ENCODE results near the gene IL1A. TPM values are rescaled to one million over a fixed set of nuclear protein-coding genes. Genes with fewer than 3 reads are reported as not detected.
A peak's percentile ranks its signal among the peaks of the same experiment; 100 is the strongest.

IL1A gene
- total and polyA plus RNA-seq, 9 of the 15 experiments (the other 6 are each of a cell fraction or from before 2014, with no cell fraction given), result 0.03 to 0.27 (median 0.14) TPM; not detected in 2

DNA sequence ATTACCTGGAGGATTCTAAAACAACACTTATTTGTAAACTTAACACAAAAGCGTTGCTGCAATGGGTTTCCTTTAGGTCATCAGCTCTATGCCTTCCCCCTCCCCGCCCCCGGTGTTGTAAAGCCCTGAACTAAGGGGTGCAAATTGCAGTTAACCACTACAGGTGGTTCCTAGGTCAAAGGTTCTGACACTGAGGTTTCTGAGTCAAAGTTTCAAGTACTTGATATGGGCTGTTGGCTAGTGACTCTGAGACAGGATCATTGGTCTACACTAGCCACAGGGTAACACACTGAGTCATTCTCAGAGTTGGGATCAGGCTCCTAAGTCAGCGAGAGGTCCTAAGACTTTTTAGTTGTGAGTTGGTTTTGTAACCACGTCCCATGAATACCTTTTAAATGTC lies 36.8 kb upstream of the IL1A start (continued):
- no peak for TF ChIP-seq PTRF (tag; IDR thresholded peaks at IDR 0.05)
- no peak for TF ChIP-seq ZNF23 (CRISPR knock-in tag; IDR thresholded peaks at IDR 0.05)
- no peak for TF ChIP-seq TEAD4 (IDR thresholded peaks at IDR 0.05; ENCODE audit: low read length)
- no peak for TF ChIP-seq TEAD4 (CRISPR knock-in tag; IDR thresholded peaks at IDR 0.05; ENCODE audit: borderline replicate concordance)
- no peak for TF ChIP-seq HDAC3 (IDR thresholded peaks at IDR 0.05; ENCODE audit: borderline replicate concordance, partially characterized antibody)
- no peak for TF ChIP-seq KLF1 (tag; IDR thresholded peaks at IDR 0.05)
- no peak for TF ChIP-seq TAF9B (IDR thresholded peaks at IDR 0.05; ENCODE audit: partially characterized antibody)
- no peak for TF ChIP-seq ZNF41 (CRISPR knock-in tag; conservative IDR thresholded peaks at IDR 0.05)
- no peak for TF ChIP-seq ZNF24 (IDR thresholded peaks at IDR 0.05)
- TF ChIP-seq CCNT2 (IDR thresholded peaks at IDR 0.05; ENCODE audit: borderline replicate concordance, extremely low read depth, insufficient read length, low read depth, low read length), result no peak
- no peak for TF ChIP-seq SP2 (IDR thresholded peaks at IDR 0.05; ENCODE audit: extremely low read depth, low read depth, low read length, poor library complexity, severe bottlenecking)
- TF ChIP-seq MEF2A (IDR thresholded peaks at IDR 0.05; ENCODE audit: control insufficient read depth, low read depth, low read length), result no peak
- TF ChIP-seq ZNF830 (CRISPR knock-in tag; IDR thresholded peaks at IDR 0.05), result no peak
- TF ChIP-seq ZNF586 (CRISPR knock-in tag; conservative IDR thresholded peaks at IDR 0.05), result no peak
- no peak for TF ChIP-seq NCOR1 (IDR thresholded peaks at IDR 0.05)
- TF ChIP-seq, protein P1, sequence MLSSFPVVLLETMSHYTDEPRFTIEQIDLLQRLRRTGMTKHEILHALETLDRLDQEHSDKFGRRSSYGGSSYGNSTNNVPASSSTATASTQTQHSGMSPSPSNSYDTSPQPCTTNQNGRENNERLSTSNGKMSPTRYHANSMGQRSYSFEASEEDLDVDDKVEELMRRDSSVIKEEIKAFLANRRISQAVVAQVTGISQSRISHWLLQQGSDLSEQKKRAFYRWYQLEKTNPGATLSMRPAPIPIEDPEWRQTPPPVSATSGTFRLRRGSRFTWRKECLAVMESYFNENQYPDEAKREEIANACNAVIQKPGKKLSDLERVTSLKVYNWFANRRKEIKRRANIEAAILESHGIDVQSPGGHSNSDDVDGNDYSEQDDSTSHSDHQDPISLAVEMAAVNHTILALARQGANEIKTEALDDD (IDR thresholded peaks at IDR 0.05), result peak; percentile 13; the same call in 1 of the 2 replicates
- TF ChIP-seq ZNF766 (CRISPR knock-in tag; conservative IDR thresholded peaks at IDR 0.05), result no peak
- no peak for TF ChIP-seq ZFX (CRISPR knock-in tag; IDR thresholded peaks at IDR 0.05)
- TF ChIP-seq, protein P2, sequence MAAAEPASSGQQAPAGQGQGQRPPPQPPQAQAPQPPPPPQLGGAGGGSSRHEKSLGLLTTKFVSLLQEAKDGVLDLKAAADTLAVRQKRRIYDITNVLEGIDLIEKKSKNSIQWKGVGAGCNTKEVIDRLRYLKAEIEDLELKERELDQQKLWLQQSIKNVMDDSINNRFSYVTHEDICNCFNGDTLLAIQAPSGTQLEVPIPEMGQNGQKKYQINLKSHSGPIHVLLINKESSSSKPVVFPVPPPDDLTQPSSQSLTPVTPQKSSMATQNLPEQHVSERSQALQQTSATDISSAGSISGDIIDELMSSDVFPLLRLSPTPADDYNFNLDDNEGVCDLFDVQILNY (CRISPR knock-in tag; IDR thresholded peaks at IDR 0.05), result no peak
- TF ChIP-seq, protein P3, sequence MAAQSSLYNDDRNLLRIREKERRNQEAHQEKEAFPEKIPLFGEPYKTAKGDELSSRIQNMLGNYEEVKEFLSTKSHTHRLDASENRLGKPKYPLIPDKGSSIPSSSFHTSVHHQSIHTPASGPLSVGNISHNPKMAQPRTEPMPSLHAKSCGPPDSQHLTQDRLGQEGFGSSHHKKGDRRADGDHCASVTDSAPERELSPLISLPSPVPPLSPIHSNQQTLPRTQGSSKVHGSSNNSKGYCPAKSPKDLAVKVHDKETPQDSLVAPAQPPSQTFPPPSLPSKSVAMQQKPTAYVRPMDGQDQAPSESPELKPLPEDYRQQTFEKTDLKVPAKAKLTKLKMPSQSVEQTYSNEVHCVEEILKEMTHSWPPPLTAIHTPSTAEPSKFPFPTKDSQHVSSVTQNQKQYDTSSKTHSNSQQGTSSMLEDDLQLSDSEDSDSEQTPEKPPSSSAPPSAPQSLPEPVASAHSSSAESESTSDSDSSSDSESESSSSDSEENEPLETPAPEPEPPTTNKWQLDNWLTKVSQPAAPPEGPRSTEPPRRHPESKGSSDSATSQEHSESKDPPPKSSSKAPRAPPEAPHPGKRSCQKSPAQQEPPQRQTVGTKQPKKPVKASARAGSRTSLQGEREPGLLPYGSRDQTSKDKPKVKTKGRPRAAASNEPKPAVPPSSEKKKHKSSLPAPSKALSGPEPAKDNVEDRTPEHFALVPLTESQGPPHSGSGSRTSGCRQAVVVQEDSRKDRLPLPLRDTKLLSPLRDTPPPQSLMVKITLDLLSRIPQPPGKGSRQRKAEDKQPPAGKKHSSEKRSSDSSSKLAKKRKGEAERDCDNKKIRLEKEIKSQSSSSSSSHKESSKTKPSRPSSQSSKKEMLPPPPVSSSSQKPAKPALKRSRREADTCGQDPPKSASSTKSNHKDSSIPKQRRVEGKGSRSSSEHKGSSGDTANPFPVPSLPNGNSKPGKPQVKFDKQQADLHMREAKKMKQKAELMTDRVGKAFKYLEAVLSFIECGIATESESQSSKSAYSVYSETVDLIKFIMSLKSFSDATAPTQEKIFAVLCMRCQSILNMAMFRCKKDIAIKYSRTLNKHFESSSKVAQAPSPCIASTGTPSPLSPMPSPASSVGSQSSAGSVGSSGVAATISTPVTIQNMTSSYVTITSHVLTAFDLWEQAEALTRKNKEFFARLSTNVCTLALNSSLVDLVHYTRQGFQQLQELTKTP (IDR thresholded peaks at IDR 0.05; ENCODE audit: low read depth in 1 of 2, partially characterized antibody in 2 of 2), result no peak
- TF ChIP-seq NFYB (IDR thresholded peaks at IDR 0.05; ENCODE audit: extremely low read depth, insufficient read length), result no peak
- TF ChIP-seq, protein P4, sequence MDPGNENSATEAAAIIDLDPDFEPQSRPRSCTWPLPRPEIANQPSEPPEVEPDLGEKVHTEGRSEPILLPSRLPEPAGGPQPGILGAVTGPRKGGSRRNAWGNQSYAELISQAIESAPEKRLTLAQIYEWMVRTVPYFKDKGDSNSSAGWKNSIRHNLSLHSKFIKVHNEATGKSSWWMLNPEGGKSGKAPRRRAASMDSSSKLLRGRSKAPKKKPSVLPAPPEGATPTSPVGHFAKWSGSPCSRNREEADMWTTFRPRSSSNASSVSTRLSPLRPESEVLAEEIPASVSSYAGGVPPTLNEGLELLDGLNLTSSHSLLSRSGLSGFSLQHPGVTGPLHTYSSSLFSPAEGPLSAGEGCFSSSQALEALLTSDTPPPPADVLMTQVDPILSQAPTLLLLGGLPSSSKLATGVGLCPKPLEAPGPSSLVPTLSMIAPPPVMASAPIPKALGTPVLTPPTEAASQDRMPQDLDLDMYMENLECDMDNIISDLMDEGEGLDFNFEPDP (CRISPR knock-in tag; IDR thresholded peaks at IDR 0.05), result no peak
- TF ChIP-seq ELF1 (tag; IDR thresholded peaks at IDR 0.05), result no peak
- no peak for TF ChIP-seq RBFOX2 (IDR thresholded peaks at IDR 0.05; ENCODE audit: low read depth, low read length)

Data from K562 (cell line).